Measurements from ENCODE around the gene LRCH3.

The LRCH3 gene

GRCh38 chr3:197791113-197791891 lies at the start of gene LRCH3:
LRCH3 (plus strand) TSS chr3:197791254; CDS start chr3:197791279, 25 bp downstream.
- Histone ChIP-seq H3K27ac (peak within 1 kb of the TSS; percentile 98 to 99), H3K4me3 (peak within 1 kb of the TSS; percentile 94)
- TF ChIP-seq, protein P1, sequence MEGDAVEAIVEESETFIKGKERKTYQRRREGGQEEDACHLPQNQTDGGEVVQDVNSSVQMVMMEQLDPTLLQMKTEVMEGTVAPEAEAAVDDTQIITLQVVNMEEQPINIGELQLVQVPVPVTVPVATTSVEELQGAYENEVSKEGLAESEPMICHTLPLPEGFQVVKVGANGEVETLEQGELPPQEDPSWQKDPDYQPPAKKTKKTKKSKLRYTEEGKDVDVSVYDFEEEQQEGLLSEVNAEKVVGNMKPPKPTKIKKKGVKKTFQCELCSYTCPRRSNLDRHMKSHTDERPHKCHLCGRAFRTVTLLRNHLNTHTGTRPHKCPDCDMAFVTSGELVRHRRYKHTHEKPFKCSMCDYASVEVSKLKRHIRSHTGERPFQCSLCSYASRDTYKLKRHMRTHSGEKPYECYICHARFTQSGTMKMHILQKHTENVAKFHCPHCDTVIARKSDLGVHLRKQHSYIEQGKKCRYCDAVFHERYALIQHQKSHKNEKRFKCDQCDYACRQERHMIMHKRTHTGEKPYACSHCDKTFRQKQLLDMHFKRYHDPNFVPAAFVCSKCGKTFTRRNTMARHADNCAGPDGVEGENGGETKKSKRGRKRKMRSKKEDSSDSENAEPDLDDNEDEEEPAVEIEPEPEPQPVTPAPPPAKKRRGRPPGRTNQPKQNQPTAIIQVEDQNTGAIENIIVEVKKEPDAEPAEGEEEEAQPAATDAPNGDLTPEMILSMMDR (IDR thresholded peaks at IDR 0.05) = no peak
- DNase-seq (ENCODE audit: low spot score) = peak; percentile 88

- no peak overlapping the region for H3K27ac ChIP-seq
- TF ChIP-seq, protein P1 (IDR thresholded peaks at IDR 0.05) = no peak
- DNase-seq (ENCODE audit: low spot score) = no peak
- no peak overlapping the region for H3K4me3 ChIP-seq
Measured at GRCh38 chr3:197742787-197743186, 48.3 kb upstream of the LRCH3 start.

DNA sequence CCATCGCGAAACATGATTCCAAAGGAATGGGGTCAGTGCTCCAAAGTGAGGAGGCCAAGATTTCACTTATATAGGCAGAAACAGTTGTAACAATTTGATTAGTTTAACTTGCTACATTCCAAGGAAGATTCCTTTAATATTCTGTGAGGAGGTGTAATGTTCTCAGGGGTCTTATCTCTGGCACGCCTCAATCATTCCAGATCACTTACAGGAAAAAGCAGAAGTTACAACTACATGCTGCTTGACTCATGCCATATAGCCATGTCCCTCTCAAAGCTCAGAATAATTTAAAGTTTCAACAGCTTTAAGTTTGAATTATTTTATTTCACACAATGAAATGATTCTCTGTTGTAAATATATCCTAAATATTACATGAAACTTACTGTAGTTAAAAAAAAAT lies 44.8 kb upstream of the LRCH3 start:
- H3K27ac ChIP-seq = no peak overlapping the region
- no peak for DNase-seq (ENCODE audit: low spot score)

DNA sequence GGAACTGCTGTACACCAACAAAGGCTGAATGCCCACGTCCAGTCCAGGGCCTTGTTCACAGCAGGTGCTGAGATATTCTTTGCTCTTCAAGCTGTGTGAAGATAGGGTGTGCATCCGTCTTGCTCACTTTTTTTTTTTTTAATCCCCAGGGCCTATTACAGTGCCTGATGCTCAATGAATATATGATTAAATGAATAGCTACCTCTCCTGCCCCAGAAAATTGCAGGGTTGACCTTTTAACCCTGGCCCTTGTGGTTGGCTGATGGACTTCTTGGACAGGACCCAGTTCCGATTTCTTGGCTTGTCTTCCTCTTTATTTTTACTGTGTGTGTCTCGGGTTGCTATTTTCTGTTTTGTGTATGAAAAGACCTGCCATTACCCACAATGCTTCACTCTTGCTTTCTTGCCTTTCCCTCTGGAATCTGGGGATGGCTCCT lies 44.2 kb upstream of the LRCH3 start:
- Histone ChIP-seq H3K27ac (no peak overlapping the region), H3K4me3 (no peak overlapping the region)
- no peak for DNase-seq (ENCODE audit: low spot score)
- TF ChIP-seq, protein P1 (IDR thresholded peaks at IDR 0.05) = no peak

More for the DNA sequence above, 44.8 kb upstream of the LRCH3 start:
- no peak overlapping the region for H3K4me3 ChIP-seq
- TF ChIP-seq, protein P1 (IDR thresholded peaks at IDR 0.05) = no peak

DNA sequence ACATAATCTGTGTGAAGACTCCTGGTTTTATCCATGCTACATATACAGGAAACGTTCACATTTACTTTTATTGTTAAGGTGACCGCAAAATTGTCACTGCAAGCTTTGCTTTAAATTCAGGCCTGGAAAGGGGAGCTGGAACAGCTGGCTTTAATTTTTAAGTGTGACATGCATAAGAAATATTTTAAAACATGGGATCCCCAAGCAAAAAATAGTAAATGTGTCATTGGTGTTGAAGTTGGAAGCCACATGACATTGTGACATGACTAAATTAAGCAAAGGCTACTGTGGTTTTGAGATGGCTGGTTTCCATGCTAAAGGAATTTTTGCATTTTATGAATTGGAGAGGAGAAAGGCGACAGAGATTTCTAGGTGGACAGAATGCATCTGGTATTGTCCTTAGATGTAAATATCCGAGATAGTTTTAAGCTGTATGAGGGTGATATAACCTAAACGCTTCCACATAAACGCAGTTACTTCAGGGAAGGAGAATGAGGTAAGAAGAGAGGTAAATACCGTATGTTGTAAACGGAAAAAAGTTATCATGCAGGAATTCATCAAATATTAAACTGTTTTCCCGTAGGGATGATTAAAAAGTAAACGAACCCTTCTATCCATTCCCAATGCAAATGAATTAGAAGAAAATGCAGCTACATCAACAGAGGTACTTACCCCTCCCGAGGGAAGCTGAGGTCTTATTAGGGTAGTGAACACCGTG lies 42.3 kb upstream of the LRCH3 start:
- H3K27ac ChIP-seq = peak overlapping the region; percentile 92 to 99
- no peak for DNase-seq (ENCODE audit: low spot score)
- H3K4me3 ChIP-seq = peak overlapping the region; percentile 97
- TF ChIP-seq, protein P1 (IDR thresholded peaks at IDR 0.05) = no peak

- Histone ChIP-seq H3K4me3 (peak overlapping the region; percentile 97), H3K27ac (peak overlapping the region; percentile 92 to 99)
- TF ChIP-seq, protein P1 (IDR thresholded peaks at IDR 0.05) = no peak
- DNase-seq (ENCODE audit: low spot score) = no peak
Measured at GRCh38 chr3:197749315-197749600, 41.8 kb upstream of the LRCH3 start.
